Glutamatergic neuron (in vitro differentiated cells): ENCODE results near the gene FOXO3. TPM values are rescaled to one million over a fixed set of nuclear protein-coding genes. Genes with fewer than 3 reads are reported as not detected.

ENCODE experiments used
- DNase-seq: peaks from one replicate; pipeline ENCODE4 v3.0.0; 2022
- H3K27ac Mint-ChIP-seq: one replicate; pipeline ENCODE4 v1.8.0; 2020; ENCODE audit warnings: mild to moderate bottlenecking, mixed read lengths, inconsistent platforms; ENCODE audit not compliant: unreplicated experiment
- H3K27me3 Mint-ChIP-seq: one replicate; pipeline ENCODE4 v1.8.0; 2020; ENCODE audit warnings: mild to moderate bottlenecking, moderate library complexity, mixed read lengths, inconsistent platforms; ENCODE audit not compliant: unreplicated experiment
- H3K36me3 Mint-ChIP-seq: one replicate; pipeline ENCODE4 v1.8.0; 2020; ENCODE audit warnings: mild to moderate bottlenecking, mixed read lengths, inconsistent platforms; ENCODE audit not compliant: unreplicated experiment
- H3K4me1 Mint-ChIP-seq: one replicate; pipeline ENCODE4 v1.8.0; 2020; ENCODE audit warnings: mild to moderate bottlenecking, low read depth, mixed read lengths, inconsistent platforms; ENCODE audit not compliant: unreplicated experiment
- H3K4me3 Mint-ChIP-seq: one replicate; pipeline ENCODE4 v1.8.0; 2020; ENCODE audit warnings: mild to moderate bottlenecking, mixed read lengths, inconsistent platforms; ENCODE audit not compliant: unreplicated experiment
- H3K9me3 Mint-ChIP-seq: one replicate; pipeline ENCODE4 v1.8.0; 2020; ENCODE audit warnings: mild to moderate bottlenecking, moderate library complexity, mixed read lengths, inconsistent platforms; ENCODE audit not compliant: unreplicated experiment
- CTCF ChIP-seq: fragments of 200-600 bp; sonication (generic); IDR thresholded peaks from one replicate; pipeline ENCODE4 v1.5.0; 2021; ENCODE audit not compliant: partially characterized antibody, unreplicated experiment
- total RNA-seq: library from RNA; stranded (reverse); fragmentation: NEBNext Ultra II Directional; extraction: Animal tissue kit (Norgen Biotek cat#: 25700); gene quantifications from one replicate; pipeline ENCODE4 v1.2.1, GENCODE V29; 2021; ENCODE audit not compliant: unreplicated experiment

The FOXO3 gene
- total RNA-seq, 1 donor from 2014 or later: 30.3 TPM

- TF ChIP-seq CTCF: no peak
- H3K4me3 Mint-ChIP-seq: no peak overlapping the region
- H3K27me3 Mint-ChIP-seq: peaks cover 2% of the 10 kb centered on the region
- H3K36me3 Mint-ChIP-seq: peaks cover 6% of the 10 kb centered on the region
- H3K9me3 Mint-ChIP-seq: peaks cover 2% of the 10 kb centered on the region
- no peak overlapping the region for H3K27ac Mint-ChIP-seq
- H3K4me1 Mint-ChIP-seq: no peaks in the 10 kb centered on the region
- DNase-seq: no peak
These were observed 166.1 kb downstream of the FOXO3 start for GRCh38 chr6:108726726-108727339.

DNA sequence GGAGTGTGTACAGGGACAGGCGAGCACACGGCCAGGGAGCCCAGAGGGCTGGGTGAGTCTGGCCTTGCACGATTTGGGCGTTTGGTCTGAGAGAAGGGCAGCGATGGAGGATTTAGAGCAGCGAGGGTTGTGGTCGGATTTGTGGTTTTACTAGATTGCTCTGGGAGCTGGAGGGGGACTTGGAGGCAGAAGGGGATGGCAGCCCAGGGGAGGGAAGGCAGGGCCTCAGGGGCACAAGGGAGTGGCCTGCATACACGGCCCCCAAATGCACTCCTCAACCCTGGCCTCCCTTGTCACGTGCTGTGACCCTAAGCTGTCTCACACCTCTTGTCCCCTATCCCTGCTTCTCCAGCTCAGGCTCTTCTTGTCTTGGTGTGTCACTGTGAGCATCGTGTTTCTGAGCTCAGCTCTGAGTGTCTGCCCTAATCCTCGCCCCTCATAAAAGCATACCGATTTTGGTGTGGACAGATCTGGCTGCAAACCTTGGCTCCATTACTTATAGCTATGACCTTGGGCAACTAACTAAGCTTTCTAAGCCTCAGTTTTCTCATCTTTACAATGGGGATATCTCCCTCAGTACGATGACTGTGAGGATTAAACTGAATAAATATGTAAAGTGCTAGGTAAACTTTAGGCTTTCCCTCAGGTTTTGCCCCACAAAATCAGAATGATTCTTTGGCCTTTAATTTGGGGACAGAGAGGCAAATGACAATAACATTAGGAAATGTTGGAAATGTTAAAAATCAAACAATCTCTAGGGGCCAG is 167.4 kb downstream of the FOXO3 start:
- Mint-ChIP-seq H3K36me3 (peaks cover 4% of the 10 kb centered on the region), H3K9me3 (peaks cover 2% of the 10 kb centered on the region), H3K4me1 (no peaks in the 10 kb centered on the region), H3K4me3 (no peak overlapping the region), H3K27ac (no peak overlapping the region), H3K27me3 (peaks cover under 1% of the 10 kb centered on the region)
- no peak for TF ChIP-seq CTCF
- no peak for DNase-seq

DNA sequence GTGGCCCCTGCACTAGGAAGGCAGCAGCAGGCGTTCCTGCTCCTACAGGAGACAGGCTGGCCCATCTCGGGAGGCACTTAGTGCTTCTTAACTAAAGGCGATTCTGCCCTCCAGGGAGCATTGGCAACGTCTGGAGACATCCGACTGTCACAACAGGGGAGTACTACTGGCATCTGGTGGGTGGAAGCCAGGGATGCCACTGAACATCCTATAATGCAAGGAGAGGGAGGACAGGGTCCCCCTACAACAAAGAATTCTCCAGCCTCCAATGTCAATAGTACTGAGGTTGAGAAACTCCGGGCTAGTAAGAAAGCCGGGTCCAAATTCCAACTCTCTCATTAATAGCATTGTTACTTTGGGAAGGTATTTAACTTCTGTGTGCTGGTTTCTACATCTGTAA is 168.1 kb downstream of the FOXO3 start:
- Mint-ChIP-seq H3K4me3 (no peak overlapping the region), H3K27me3 (no peaks in the 10 kb centered on the region), H3K4me1 (no peaks in the 10 kb centered on the region), H3K27ac (no peak overlapping the region), H3K36me3 (no peaks in the 10 kb centered on the region), H3K9me3 (peaks cover 2% of the 10 kb centered on the region)
- no peak for TF ChIP-seq CTCF
- DNase-seq: no peak

DNA sequence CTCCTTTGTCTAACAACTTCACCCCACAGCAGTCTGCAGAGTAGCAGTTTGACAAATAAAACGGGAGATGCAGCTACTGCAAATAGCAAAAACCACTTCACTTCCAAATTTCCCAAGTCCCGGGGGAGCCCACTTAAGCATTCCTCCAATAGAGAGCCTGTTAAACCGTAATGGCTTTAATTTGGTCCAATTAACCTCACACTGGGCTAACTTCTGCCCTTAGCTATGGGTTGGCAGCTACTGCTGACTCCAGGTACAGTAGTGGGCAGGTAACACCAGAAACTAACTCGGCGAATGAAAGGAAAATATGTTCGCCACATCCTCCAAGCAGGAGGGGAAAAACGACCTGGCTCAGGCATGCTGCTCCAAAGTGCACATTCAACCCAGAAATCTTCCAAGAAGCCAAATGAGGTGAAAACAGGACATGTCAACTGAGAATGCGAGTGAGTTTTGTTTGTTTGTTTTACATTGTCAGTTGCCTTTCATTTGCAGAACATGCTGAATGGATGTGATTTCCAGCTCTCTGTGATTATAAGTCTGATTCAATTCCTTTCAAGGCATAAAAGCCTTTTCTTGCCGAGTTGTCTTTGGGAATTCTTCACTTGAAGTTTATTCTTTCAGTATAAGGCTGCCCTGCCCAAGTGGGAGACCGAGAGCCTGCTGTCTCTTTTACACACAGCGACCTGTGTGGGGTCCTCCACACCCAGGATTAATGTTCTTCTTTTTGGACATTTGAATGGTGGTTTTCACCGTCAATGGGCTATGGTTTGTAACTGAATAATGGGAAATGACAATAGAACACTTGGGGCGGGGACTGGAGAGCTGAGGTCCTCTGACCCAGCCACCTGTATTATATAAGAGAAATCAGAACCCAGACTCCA is 170.2 kb downstream of the FOXO3 start:
- Mint-ChIP-seq H3K36me3 (no peaks in the 10 kb centered on the region), H3K9me3 (peaks cover 5% of the 10 kb centered on the region), H3K27me3 (no peaks in the 10 kb centered on the region), H3K4me1 (no peaks in the 10 kb centered on the region), H3K27ac (no peak overlapping the region), H3K4me3 (no peak overlapping the region)
- TF ChIP-seq CTCF: no peak
- no peak for DNase-seq
